Measurements from ENCODE around the gene FRMD4B.

DNA sequence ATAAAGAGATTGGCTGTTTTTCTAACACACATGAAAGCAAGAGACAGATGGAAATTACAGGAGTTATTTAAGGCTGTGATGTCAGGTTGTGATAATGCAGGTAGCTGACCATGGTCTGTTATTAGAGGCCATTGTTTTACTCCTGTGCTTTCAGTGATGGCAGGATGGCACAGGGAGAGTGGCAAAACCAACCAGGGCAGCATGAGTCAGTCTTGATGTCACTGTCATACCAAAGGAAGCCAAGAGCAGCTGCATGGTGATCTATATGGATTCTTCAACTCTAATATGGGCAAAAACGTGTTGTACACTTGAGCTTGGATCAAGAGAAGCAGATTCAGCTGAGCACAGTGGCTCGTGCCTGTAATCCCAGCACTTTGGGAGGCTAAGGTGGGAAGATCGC is 171.6 kb downstream of the FRMD4B start:
- TF ChIP-seq, protein P1, sequence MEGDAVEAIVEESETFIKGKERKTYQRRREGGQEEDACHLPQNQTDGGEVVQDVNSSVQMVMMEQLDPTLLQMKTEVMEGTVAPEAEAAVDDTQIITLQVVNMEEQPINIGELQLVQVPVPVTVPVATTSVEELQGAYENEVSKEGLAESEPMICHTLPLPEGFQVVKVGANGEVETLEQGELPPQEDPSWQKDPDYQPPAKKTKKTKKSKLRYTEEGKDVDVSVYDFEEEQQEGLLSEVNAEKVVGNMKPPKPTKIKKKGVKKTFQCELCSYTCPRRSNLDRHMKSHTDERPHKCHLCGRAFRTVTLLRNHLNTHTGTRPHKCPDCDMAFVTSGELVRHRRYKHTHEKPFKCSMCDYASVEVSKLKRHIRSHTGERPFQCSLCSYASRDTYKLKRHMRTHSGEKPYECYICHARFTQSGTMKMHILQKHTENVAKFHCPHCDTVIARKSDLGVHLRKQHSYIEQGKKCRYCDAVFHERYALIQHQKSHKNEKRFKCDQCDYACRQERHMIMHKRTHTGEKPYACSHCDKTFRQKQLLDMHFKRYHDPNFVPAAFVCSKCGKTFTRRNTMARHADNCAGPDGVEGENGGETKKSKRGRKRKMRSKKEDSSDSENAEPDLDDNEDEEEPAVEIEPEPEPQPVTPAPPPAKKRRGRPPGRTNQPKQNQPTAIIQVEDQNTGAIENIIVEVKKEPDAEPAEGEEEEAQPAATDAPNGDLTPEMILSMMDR (conservative IDR thresholded peaks at IDR 0.05 in 1 of 2, IDR thresholded peaks at IDR 0.05 in 1 of 2; ENCODE audit: low read depth in 1 of 2, low read length in 2 of 2), result no peak
- no peak for TF ChIP-seq EZH2 (IDR thresholded peaks at IDR 0.05; ENCODE audit: low read length, missing control alignments)
